ENCODE measurements around the gene FLOT1. TPM values are rescaled to one million over a fixed set of nuclear protein-coding genes. Genes with fewer than 3 reads are reported as not detected.

Gene FLOT1
- total and polyA plus RNA-seq, 2 of the 13 experiments (the other 11 are each of a cell fraction or from before 2014, with no cell fraction given) = 82.3 to 130 TPM

DNA sequence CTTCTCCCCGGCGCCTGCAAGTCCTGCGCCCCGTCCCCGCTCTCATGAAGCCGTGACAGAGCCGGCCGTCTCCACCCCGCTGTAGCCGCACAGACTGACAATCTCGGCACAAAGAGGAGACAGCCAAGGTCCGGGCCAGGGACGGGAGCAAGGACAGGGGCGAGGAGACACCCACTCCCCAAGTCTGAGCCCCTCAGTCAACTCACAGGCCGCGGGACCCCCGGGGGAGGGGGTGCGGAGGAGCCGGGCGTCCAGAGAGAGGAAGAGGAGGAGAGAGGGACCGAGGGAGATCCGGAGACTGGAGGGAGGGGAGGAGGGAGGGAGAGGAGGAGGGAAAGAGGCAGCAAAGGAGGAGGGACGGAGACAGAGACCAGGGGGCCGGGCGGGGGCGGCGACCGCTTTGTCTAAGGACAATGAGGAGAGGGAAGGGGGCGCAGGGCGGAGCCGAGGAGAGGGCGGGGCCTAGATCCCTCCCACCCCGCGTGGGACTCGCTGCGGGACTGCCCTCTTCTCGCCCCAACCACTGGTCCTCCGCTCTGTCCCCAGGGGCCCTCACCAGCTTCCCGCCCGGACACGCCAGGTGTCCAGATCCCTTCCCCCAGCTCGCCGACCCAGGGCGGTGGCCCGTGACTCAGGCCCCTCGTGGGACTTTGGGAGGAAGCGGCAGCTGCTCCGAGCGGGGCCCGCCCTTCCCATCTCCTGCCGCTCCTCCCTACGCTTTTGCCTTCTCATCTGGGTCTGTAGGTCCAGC lies 55.4 kb downstream of the FLOT1 start (continued):
- TF ChIP-seq, protein P1, sequence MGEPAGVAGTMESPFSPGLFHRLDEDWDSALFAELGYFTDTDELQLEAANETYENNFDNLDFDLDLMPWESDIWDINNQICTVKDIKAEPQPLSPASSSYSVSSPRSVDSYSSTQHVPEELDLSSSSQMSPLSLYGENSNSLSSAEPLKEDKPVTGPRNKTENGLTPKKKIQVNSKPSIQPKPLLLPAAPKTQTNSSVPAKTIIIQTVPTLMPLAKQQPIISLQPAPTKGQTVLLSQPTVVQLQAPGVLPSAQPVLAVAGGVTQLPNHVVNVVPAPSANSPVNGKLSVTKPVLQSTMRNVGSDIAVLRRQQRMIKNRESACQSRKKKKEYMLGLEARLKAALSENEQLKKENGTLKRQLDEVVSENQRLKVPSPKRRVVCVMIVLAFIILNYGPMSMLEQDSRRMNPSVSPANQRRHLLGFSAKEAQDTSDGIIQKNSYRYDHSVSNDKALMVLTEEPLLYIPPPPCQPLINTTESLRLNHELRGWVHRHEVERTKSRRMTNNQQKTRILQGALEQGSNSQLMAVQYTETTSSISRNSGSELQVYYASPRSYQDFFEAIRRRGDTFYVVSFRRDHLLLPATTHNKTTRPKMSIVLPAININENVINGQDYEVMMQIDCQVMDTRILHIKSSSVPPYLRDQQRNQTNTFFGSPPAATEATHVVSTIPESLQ (CRISPR knock-in tag; conservative IDR thresholded peaks at IDR 0.05) = no peak
- no peak for TF ChIP-seq ZNF138 (CRISPR knock-in tag; IDR thresholded peaks at IDR 0.05; ENCODE audit: low read depth)
- TF ChIP-seq JUNB (CRISPR knock-in tag; IDR thresholded peaks at IDR 0.05; ENCODE audit: borderline replicate concordance) = no peak
- TF ChIP-seq ZNF800 (CRISPR knock-in tag; IDR thresholded peaks at IDR 0.05) = no peak
- TF ChIP-seq TBL1XR1 (IDR thresholded peaks at IDR 0.05; ENCODE audit: borderline replicate concordance, low read length, partially characterized antibody) = no peak
- no peak for TF ChIP-seq NR2C2 (CRISPR knock-in tag; IDR thresholded peaks at IDR 0.05; ENCODE audit: borderline replicate concordance)
- peak; percentile 40; the same call in 1 of the 2 replicates for TF ChIP-seq SNAPC2 (CRISPR knock-in tag; IDR thresholded peaks at IDR 0.05)
- no peak for TF ChIP-seq ZNF782 (CRISPR knock-in tag; IDR thresholded peaks at IDR 0.05; ENCODE audit: borderline replicate concordance)
- no peak for TF ChIP-seq ZNF7 (CRISPR knock-in tag; IDR thresholded peaks at IDR 0.05)
- no peak for TF ChIP-seq HOXA7 (CRISPR knock-in tag; IDR thresholded peaks at IDR 0.05)
- peak; percentile 43; the same call in 1 of the 2 replicates for TF ChIP-seq CBFB (CRISPR knock-in tag; IDR thresholded peaks at IDR 0.05)
- no peak for TF ChIP-seq CHCHD3 (CRISPR knock-in tag; IDR thresholded peaks at IDR 0.05)
- 0 out of 2 replicates have a peak, but pooled peaks have one; percentile 20 for TF ChIP-seq KMT2B (CRISPR knock-in tag; IDR thresholded peaks at IDR 0.05)
- TF ChIP-seq, protein P2, sequence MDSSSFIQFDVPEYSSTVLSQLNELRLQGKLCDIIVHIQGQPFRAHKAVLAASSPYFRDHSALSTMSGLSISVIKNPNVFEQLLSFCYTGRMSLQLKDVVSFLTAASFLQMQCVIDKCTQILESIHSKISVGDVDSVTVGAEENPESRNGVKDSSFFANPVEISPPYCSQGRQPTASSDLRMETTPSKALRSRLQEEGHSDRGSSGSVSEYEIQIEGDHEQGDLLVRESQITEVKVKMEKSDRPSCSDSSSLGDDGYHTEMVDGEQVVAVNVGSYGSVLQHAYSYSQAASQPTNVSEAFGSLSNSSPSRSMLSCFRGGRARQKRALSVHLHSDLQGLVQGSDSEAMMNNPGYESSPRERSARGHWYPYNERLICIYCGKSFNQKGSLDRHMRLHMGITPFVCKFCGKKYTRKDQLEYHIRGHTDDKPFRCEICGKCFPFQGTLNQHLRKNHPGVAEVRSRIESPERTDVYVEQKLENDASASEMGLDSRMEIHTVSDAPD (CRISPR knock-in tag; IDR thresholded peaks at IDR 0.05) = no peak
- TF ChIP-seq ZFP41 (CRISPR knock-in tag; IDR thresholded peaks at IDR 0.05; ENCODE audit: borderline replicate concordance) = no peak
- TF ChIP-seq ZNF562 (CRISPR knock-in tag; IDR thresholded peaks at IDR 0.05; ENCODE audit: borderline replicate concordance) = no peak
- TF ChIP-seq MAZ (IDR thresholded peaks at IDR 0.05; ENCODE audit: borderline replicate concordance, low read depth, low read length) = 0 out of 2 replicates have a peak, but pooled peaks have one; percentile 22
- TF ChIP-seq MAZ (CRISPR knock-in tag; IDR thresholded peaks at IDR 0.05; ENCODE audit: low read depth) = peak; percentile 45; the same call in 1 of the 2 replicates
- TF ChIP-seq GLI4 (CRISPR knock-in tag; IDR thresholded peaks at IDR 0.05; ENCODE audit: borderline replicate concordance) = no peak
- TF ChIP-seq, protein P3, sequence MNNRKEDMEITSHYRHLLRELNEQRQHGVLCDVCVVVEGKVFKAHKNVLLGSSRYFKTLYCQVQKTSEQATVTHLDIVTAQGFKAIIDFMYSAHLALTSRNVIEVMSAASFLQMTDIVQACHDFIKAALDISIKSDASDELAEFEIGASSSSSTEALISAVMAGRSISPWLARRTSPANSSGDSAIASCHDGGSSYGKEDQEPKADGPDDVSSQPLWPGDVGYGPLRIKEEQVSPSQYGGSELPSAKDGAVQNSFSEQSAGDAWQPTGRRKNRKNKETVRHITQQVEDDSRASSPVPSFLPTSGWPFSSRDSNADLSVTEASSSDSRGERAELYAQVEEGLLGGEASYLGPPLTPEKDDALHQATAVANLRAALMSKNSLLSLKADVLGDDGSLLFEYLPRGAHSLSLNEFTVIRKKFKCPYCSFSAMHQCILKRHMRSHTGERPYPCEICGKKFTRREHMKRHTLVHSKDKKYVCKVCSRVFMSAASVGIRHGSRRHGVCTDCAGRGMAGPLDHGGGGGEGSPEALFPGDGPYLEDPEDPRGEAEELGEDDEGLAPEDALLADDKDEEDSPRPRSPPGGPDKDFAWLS (CRISPR knock-in tag; IDR thresholded peaks at IDR 0.05; ENCODE audit: borderline replicate concordance) = no peak; the same call in 1 of the 2 replicates
- no peak for TF ChIP-seq FOXA1 (IDR thresholded peaks at IDR 0.05)
- no peak for TF ChIP-seq FOXA1 (CRISPR knock-in tag; IDR thresholded peaks at IDR 0.05)
- TF ChIP-seq NPAS2 (CRISPR knock-in tag; IDR thresholded peaks at IDR 0.05; ENCODE audit: borderline replicate concordance) = no peak
